OCI-LY1 (cell line): Measurements from ENCODE around the gene SERGEF.

Source experiments
- CTCF ChIP-seq: fragments of 200-600 bp; sonication (generic), shearing (Covaris generic); IDR thresholded peaks from 2 replicates; pipeline ENCODE4 v1.5.1; 2017; ENCODE audit warnings: mild to moderate bottlenecking, antibody characterized with exemption, low read length, moderate library complexity, mixed read lengths
- EZH2 ChIP-seq: fragments of 200-600 bp; sonication (generic), shearing (Covaris generic); IDR thresholded peaks from 2 replicates; pipeline ENCODE4 v1.8.0; 2017; ENCODE audit warnings: borderline replicate concordance, mixed run types, mild to moderate bottlenecking, antibody characterized with exemption, low read length, moderate library complexity, mixed read lengths

DNA sequence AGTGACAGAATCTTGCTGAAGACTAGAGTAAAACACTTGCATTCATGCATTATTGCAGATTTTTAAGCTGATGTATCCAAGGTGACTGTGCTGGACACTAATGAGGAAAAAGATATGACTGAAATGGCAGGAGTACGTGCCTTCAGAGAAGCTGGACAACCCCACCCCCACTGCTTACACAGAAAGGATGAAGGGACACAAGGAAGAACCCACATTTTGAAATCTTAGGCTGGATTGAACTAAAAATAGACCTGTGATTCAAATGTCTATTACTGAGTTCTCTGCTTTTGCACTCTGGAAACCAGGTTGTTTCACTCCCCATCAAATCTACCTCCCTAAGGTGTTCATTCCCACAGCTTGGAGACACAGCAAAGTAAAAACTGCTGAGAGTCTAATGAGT is 161.2 kb downstream of the SERGEF start:
- TF ChIP-seq EZH2 (no peak), CTCF (no peak)
